GM21360 (cell line): Measurements from ENCODE around the gene VRK1.
A peak's percentile ranks its signal among the peaks of the same experiment; 100 is the strongest.
"Not testable (repeated sequence)": the region's sequence is repeated elsewhere in the genome, so short reads cannot be mapped to it uniquely, and the experiment has no call there.

Experiments
- ATAC-seq: cut with Tn5 transposase; IDR thresholded peaks from one replicate; pipeline ENCODE4 v1.9.1; 2021; ENCODE audit warnings: mild to moderate bottlenecking, moderate library complexity; ENCODE audit not compliant: unreplicated experiment

The VRK1 gene

DNA sequence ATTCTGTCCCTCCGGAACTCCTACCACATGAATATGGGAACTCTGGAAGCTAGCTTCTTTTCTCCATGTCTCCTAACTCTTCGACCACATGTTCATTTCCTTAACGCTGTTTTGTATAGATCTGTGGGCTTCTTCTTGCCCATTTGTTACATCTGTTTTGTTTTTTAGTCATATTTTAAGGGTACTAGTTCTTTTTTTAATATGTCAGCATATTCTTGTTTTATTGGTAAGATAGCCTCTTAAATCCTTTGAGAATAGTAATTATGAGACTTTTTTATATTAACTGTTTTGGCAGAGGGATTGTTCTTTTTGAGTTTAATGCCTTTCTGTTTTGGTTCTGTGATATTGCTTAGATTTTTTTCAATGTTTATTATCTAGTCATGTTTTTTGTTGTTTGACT lies 70.5 kb downstream of the VRK1 start:
- no peak for ATAC-seq

DNA sequence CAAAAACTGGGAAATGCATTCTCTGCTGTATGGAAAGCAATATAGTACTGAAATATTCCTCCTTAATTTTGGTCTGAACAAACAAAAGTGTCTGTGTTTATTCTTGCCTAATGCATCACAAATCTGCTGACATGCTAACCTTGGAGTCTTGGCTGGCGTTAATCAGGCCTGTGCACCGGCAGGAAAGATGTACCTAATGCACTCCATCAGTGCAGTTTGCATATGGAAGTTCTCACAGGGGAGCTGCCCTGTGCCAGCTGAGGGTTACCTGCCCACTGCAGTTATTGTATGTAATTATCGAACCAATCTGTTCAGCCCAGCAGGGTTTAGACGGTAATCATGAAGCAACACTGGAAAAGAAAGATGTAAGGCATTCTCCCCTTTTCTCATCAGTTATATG lies 76.9 kb downstream of the VRK1 start:
- ATAC-seq, result no peak

DNA sequence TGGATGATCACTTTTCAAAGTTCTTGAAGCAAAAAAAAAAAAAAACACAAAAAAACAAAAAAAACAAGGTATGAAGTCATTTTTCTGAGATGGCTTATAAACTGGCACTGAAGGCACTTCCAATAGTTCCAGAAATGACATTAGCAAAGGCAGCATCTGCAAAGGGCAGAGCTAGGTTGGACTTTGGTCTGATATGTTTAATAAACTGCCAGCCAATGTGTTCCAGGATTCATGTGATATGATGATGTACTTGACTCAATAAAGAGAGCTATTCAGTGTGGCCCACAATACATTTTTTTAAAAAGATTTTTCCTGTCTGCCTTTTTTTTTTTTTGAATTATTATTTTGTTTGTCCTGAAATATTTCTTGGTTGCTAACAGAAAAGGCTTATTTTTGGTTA lies 79.6 kb downstream of the VRK1 start:
- no peak for ATAC-seq

DNA sequence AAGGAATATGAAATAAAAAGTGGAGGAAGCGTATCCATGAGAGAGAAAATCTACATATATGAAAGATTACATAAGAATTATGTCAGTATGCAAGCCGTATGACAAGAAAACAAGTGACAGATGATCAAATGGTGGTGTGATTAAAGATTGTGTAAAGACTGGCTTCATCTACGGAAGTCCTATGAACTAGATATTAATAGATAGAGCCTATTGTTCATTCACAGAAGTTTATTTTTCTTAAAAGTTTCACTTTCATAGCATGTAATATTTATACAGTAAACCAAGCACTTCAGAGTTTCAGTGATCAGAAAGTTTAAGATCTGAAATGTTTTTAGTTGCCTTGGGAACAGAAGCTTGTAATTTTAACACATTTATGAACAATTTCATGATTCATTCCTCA lies 84.5 kb downstream of the VRK1 start:
- no peak for ATAC-seq

DNA sequence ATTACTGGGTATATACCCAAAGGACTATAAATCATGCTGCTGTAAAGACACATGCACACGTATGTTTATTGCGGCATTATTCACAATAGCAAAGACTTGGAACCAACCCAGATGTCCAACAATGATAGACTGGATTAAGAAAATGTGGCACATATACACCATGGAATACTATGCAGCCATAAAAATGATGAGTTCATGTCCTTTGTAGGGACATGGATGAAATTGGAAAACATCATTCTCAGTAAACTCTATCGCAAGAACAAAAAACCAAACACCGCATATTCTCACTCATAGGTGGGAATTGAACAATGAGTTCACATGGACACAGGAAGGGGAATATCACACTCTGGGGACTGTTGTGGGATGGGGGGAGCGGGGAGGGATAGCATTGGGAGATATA lies 86.8 kb downstream of the VRK1 start:
- not testable (repeated sequence) for ATAC-seq

DNA sequence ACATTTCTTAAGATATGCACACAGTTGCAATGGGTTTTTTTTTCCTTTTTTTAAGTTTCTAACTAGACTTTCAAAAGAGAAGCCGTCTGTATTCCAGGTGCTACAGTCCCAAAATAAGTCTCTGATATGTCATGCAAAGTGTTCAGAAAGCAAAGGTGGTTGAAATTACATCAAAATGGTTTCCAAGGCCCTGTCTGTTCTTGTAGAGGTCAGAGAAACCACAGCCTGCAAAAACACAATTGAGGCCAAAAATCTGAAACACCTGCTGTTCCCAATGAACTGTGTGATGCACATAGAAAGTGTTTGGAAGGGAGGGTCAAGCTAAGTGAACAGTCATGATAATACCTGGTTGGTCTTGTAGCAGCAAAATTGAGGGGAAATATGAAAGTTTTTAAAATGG lies 91.0 kb downstream of the VRK1 start:
- peak; percentile 64 for ATAC-seq

DNA sequence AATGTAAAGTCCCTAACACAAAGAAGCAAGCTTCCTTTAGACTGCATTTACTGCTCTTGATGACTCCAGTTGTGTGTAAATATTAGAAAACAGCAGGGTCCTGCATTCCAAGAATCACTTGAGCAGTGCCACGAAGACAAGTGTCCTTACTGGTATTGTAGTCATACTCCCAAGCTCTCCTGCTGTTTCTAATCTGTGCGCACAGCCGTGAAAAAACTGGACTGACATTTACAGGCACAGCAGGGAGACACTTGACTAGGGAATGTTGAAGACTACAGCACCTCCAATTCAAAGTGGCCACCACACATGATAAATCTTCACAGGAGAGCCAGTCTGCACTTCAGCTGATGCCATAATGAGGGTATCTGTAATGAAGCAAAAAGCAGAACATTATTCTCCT lies 91.4 kb downstream of the VRK1 start:
- ATAC-seq, result peak; percentile 11

DNA sequence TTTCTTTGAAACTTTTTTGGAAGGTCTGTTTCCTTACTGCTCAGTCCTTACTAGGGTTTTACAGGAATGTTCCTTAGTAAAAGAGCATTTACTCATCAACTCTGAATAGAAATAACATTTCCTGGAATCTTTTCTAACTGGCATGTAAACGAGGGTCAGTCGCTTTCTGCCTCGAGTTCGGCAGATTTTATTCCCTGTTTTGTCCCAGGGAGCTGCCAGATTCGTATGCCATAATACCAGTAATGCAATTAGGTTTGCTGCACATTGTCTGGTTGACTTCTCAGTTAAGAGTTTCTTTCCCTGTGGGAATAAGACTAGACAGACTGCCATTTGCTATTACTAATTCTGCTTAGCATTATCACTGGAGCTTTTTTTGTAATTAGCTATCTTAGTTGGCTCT lies 91.9 kb downstream of the VRK1 start:
- ATAC-seq, result no peak

DNA sequence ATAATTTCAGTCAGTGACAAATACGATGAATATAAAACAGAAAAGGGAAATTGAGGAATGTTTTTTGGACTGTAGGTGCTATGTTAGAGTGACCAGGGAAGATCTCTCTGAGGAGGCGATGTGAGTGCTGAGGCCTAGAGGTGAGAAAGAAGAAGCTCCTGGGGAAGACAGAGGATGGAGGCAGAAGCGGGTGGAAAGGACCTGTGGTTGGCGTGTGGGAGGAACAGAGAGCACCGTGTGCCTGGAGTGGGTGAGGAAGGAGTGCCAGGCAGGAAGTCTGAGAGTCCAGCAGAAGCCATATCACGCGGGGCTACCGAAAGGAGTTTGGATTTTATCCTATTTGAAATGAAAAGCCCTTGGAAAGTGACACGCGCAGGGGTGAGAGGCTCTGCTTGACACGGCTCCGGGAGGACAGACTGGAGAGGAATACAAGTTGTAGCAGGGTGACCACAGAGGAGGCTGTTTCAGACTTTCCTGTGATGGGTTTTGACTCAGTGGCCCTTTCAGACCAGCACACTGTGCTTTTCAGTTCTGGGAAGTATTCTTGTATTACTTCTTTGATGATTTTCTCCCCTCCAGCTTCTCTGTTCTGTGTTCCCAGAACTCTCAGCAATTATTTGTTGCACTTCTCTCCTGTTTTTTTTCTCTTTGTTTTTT lies 96.9 kb downstream of the VRK1 start:
- no peak for ATAC-seq

DNA sequence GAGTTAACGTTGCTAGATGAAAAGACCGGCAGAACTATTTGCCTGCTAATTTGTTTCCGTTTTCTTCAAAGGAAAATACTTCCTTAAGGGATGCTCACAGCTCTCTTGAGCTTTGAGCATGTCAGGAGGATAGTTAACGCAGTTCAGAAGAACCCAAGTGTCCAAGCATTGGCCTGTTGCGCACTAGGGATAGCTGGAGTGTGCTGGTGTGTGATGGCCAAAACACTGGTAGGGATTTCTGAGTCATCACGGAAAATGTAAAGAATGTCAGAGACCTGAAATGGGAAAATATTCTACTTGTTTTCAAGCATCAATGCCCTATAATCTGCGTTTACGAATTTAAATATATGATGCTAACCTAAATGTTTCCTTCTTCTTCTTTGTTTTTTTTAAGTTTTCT lies 97.8 kb downstream of the VRK1 start:
- ATAC-seq, result no peak

DNA sequence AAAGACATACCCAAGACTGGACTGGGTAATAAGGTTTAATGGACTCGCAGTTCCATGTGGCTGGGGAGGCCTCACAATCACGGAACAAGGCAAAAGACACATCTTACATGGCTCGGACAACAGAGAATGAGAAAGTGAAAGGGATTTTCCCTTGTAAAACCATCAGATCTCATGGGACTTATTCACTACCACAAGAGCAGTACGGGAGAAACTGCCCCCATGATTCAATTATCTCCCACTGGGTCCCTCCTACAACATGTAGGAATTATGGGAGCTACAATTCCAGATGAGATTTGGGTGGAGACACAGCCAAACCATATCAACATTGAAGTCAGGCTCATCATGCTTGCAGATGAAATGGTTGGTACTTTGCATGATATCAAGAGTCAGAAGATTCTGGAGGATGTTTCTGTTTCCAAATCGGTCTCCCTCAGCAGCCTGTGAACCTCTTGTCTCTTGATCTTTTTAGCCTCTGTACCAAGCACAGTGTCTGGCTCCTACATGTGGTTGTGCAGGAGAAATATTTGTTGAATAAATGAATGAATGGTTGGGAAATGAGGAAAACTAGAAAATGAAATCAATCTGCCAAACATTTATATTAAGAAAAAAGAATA lies 98.6 kb downstream of the VRK1 start:
- ATAC-seq, result peak; percentile 76

DNA sequence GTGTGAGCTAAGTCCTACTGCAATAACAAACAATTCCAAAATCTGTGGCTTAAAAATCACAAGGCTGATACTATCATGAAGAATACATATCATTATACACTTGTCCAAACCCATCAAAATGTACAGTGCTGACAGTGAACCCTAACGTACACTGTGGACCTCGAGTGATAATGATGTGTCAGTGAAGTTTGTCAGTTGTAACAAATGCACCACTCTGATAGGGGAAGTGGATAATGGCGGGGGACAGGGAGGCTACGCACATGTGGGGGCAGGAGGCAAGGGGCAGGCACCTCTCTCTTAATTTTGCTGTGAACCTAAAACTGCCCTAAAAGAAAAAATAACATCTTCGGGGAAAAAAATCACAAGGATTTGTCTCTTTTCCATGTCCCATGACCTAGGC lies 100.0 kb downstream of the VRK1 start:
- ATAC-seq, result no peak

DNA sequence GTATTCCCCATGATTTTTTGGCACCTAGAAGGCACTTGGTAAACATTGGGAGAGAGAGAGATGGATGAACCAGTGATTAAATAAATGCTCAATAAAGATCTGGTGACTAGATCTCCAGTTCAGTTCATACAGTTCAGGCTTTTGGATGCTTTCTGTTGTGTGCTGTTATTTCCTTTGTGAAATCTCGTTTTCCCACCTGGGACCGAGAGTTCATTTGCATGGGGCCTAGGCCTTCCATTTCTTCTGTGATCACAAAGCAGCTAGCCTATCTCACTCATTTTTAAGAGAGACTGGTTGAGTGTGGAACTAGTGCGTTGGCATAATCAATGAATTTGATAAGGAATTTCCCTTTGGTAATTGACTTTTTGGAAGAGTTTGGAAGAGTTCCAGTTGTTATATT lies 104.0 kb downstream of the VRK1 start:
- peak; percentile 95 for ATAC-seq

DNA sequence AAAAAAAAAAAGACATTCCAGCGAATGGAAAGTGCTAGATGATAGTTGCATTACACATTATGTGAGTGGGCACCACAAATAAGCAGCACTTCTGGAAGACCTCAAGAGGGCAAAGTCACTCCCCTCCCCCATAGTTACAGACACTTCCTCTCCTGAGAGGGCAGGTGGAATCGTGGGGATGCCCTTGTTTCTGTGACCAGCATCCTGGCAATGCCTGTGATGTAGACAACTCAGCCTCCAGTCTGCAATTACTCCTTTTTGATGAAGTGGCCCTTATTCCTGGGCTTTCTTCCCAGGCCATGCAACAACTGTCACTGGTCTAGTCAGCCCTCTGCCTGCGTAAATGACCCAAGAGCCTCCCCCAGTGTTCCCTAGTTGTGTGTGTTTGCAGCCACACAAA lies 104.8 kb downstream of the VRK1 start:
- no peak for ATAC-seq

DNA sequence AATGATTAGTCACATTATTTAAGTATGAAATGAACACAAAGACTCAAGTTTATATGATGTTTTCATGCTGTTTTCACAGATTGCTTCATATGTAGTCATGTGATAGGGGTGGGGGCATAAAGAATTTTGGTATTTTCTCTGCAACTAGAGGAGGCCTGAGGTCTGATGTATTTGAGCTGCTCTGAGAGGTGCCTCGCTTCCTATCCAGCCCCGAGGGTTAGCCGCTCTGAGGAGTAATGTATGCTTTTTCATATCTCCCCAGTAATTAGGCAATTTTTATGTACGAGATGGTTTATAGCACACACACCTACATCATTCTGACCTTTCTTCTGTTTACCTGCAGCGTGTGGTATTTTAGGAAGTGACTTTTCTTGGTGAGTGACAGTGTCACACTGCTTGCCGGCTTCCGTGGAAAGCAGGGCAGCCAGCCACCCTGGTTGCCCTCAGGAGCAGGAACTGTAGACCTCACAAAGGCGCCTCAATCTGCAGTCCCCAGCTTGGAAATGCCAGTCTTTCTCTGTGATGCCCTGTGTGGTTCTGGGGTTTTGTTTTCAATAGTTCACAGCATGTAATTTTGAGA lies 106.4 kb downstream of the VRK1 start:
- no peak for ATAC-seq

DNA sequence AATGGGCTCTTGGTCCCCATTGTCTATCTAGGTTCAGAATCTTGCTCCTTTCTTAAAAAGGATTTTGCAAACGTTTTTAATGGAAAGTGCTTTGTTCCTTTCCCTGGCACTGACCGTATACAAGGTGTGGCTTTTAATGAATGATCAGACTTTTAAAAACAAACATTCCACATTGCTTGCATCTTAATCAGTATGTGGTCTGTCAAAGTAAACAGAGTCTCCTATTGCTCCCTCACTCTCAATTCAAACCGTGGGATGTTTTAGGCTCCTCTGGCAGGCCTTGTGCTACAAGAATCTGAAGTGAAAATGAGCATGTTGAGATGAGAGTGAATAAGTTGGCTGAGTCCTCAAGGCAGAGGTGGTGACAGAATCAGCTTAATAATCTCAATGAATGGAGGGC lies 107.0 kb downstream of the VRK1 start:
- no peak for ATAC-seq

DNA sequence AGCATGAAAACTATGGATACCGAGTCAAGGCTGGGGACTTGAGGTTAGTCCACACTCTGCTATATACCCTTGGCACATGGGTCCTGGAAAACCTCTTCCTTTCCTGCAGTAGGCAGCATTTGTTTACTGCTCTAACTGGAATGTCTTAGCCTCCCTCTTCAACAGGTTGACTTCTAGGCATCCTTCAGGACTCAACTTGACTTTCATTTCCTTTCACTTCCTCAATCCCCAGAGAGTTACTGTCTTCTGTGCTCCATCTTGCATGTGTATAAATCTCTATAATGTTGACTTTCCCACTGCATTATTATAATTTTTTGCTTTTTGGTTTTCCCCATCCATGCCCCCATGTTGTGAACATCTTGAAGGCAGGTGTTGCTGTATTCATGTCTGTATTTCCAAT lies 107.9 kb downstream of the VRK1 start:
- ATAC-seq, result no peak

DNA sequence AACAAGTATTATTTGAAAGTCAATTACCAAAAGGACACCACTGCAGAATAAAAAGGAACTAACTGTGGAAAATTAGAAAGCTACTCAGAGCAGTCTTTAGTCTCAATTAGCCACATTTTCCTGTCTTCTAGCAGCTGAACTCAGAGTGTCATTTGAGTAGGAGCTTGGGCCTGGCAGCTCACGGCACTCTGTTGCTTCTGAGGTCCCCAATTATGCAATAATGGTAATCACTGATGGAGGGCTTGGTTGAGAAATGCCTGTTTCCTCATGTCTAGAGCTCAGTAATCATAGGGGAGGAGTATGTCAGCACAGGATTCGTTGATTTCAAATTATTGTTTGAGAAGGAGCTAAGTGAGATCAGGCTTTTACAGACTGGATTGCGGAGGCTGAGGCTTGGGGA lies 108.6 kb downstream of the VRK1 start:
- no peak for ATAC-seq

DNA sequence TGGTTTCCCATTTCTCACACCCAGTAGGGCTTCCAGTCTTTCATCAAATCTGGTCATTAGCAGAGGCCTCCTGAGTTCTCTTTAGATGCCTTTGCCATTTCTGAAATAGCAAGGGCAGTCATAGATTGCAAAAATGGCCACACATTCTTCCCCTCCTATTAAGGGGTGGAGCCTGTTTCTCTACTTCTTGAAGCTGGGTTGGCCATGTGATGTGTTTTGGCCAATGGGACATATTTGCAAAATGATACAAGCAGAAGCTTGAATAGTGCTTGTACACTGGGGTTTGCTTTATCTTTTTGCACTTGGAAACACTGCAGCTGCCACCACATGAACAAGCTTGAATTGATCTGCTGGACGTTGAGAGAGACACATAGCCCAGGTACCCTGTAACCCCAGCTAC lies 109.3 kb downstream of the VRK1 start:
- no peak for ATAC-seq

DNA sequence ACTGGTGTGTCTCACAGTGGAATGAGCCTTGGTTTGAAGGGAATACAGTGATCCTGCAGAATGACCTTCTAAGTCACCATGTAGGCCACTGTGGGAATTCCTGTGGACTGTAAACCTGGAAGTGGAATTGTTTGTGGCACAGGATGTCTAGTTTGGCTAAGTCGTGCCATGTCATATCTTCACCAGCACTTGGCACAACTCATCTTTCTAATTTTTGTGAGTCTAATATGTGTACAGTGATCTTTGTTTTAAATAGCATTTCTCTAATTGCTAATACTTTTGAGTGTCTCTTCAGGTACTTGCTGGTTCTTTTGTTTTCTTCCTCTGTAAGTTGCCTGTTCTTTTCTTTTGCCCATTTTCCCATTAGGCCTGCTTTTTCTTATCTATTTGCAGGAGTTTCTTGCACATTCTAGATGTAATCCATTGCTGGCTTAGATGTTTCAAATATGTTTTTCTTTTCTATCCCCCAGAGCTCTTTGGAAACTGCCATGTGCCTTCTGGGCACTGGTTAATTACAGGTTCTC lies 112.7 kb downstream of the VRK1 start:
- ATAC-seq, result no peak

DNA sequence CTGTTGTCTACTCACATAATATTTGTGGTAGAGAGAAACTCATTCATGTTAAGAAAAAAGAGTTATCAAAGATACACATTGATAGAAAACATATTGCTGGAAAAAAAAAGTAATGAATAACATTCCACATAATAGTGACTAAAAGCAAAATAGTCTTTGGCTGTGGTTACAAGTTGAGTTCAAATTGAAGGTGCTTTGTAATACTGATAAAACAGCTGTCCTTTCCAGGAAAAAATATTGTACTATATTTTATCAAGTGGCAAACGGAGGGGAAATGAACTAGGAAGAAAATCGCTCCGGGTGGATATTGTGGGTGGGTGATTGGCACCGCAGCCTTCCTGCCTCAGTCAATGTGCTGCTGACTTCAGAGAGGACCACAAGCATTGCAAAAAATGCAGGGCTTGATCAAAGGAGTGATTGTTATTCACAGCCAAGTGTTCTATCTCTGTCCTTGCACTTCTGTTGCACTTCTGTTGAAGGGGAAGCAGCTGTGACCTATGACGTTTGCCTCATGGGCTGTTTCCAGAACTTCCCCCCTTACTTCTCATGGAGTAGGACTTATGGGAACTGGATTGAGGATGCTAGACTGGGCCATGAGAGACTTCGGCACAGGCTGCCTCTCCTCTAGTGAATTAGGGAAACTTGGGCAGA lies 114.4 kb downstream of the VRK1 start:
- no peak for ATAC-seq

DNA sequence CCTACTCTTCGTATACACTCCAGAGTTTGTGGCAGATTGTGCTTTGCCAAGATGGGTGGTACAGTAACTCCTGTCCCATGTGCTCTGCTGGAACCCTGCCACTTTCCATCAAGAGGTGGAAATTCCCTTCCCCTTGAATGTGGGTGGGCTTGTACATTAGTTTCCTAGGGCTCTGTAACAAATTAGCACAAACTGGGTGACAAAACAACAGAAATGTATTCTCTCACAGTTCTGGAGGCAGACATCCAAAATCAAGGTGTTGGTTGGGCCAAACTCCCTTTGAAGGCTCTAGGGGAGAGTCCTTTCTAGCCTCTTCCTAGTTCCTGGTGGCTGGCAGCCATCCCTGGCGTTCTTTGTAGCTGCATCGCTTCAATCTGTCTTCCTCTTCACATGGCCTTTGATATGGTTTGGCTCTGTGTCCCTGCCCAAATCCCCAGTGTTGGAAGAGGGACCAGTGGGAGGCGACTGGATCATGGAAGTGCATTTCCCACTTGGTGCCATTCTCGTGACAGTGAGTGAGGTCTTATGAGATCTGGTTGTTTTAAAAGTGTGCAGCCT lies 117.5 kb downstream of the VRK1 start:
- ATAC-seq, result no peak
